NCI-H2196 treated with DMSO at 0.1 percent for 48 hours (cell line): ENCODE results near the gene FGD6.

Experiments used
- DNase-seq: peaks from one replicate; lab custom pipeline; 2025; ENCODE audit not compliant: unreplicated experiment; lab: John Stamatoyannopoulos, UW

FGD6 gene

GRCh38 chr12:95034750-95035149 is 182.5 kb downstream of the FGD6 start:
- no peak for DNase-seq
